RWPE2 (cell line): ENCODE measurements around the gene ADAMTS16.
A peak's percentile ranks its signal among the peaks of the same experiment; 100 is the strongest.

Experiments
- ATAC-seq: fragments of 200-7000 bp; cut with Tn5 transposase; 3 replicates; pipeline ENCODE4 v1.9.1; 2021; ENCODE audit warnings: low read depth
- DNase-seq: peaks from one replicate; pipeline ENCODE4 v3.0.0-alpha.2; 2020; ENCODE audit warnings: low spot score
- H3K27ac ChIP-seq: fragments of 450-650 bp; 2 replicates; pipeline ENCODE4 v1.5.1; 2017; ENCODE audit warnings: mild to moderate bottlenecking; ENCODE audit not compliant: poor library complexity, severe bottlenecking
- H3K27me3 ChIP-seq: fragments of 250-450 bp; sonication (Bioruptor Pico); 2 replicates; pipeline ENCODE4 v1.5.1; 2021; ENCODE audit warnings: mild to moderate bottlenecking, moderate library complexity; ENCODE audit not compliant: insufficient read depth, poor library complexity, severe bottlenecking
- H3K36me3 ChIP-seq: fragments of 250-450 bp; sonication (Bioruptor Pico); 2 replicates; pipeline ENCODE4 v1.5.1; 2020; ENCODE audit warnings: low read depth, mild to moderate bottlenecking, moderate library complexity
- H3K4me1 ChIP-seq: fragments of 250-450 bp; sonication (Bioruptor Pico); 2 replicates; pipeline ENCODE4 v1.5.1; 2021; ENCODE audit warnings: mild to moderate bottlenecking, moderate library complexity; ENCODE audit not compliant: insufficient read depth, poor library complexity, severe bottlenecking
- H3K4me3 ChIP-seq: fragments of 250-450 bp; sonication (Bioruptor Pico); 2 replicates; pipeline ENCODE4 v1.5.1; 2021; ENCODE audit warnings: mild to moderate bottlenecking, moderate library complexity; ENCODE audit not compliant: severe bottlenecking
- H3K9me3 ChIP-seq: fragments of 250-450 bp; sonication (Bioruptor Pico); 2 replicates; pipeline ENCODE4 v1.5.1; 2021; ENCODE audit warnings: mild to moderate bottlenecking, moderate library complexity; ENCODE audit not compliant: severe bottlenecking
- CTCF ChIP-seq: fragments of 450-650 bp; IDR thresholded peaks from one replicate; pipeline ENCODE4 v1.5.1; 2017; ENCODE audit warnings: mild to moderate bottlenecking, moderate library complexity; ENCODE audit not compliant: poor library complexity, severe bottlenecking

The ADAMTS16 gene

GRCh38 chr5:5103245-5103644 is 36.9 kb upstream of the ADAMTS16 start:
- peaks cover 4% of the 10 kb centered on the region for H3K9me3 ChIP-seq
- ATAC-seq, result no peak
- H3K27me3 ChIP-seq, result peaks cover 42% of the 10 kb centered on the region

GRCh38 chr5:5104550-5104949 is 35.6 kb upstream of the ADAMTS16 start:
- peaks cover 44% of the 10 kb centered on the region for H3K27me3 ChIP-seq
- DNase-seq (no peak), ATAC-seq (no peak; the same call in 2 of the 3 replicates)
- no peaks in the 10 kb centered on the region for H3K4me1 ChIP-seq
- H3K36me3 ChIP-seq, result no peaks in the 10 kb centered on the region
- TF ChIP-seq CTCF, result no peak
- H3K9me3 ChIP-seq, result peaks cover 4% of the 10 kb centered on the region
- H3K27ac ChIP-seq, result no peak overlapping the region
- no peak overlapping the region for H3K4me3 ChIP-seq

More at GRCh38 chr5:5103245-5103644, 36.9 kb upstream of the ADAMTS16 start:
- H3K27ac ChIP-seq, result no peak overlapping the region
- no peak overlapping the region for H3K4me3 ChIP-seq
- no peak for DNase-seq
- H3K36me3 ChIP-seq, result no peaks in the 10 kb centered on the region
- no peak for TF ChIP-seq CTCF
- no peaks in the 10 kb centered on the region for H3K4me1 ChIP-seq

- DNase-seq, result no peak
- ATAC-seq, result peak; percentile 70
- Histone ChIP-seq H3K4me1 (no peaks in the 10 kb centered on the region), H3K9me3 (peaks cover 1% of the 10 kb centered on the region), H3K36me3 (no peaks in the 10 kb centered on the region), H3K27me3 (peaks cover 37% of the 10 kb centered on the region), H3K27ac (no peak overlapping the region), H3K4me3 (no peak overlapping the region)
- no peak for TF ChIP-seq CTCF
Observed at GRCh38 chr5:5105531-5105930, 34.6 kb upstream of the ADAMTS16 start.

GRCh38 chr5:5116956-5117355 is 23.2 kb upstream of the ADAMTS16 start:
- no peak overlapping the region for H3K4me3 ChIP-seq
- H3K27me3 ChIP-seq, result peaks cover 77% of the 10 kb centered on the region
- H3K27ac ChIP-seq, result no peak overlapping the region
- ATAC-seq (no peak), DNase-seq (no peak)
- peaks cover 6% of the 10 kb centered on the region for H3K9me3 ChIP-seq
- no peaks in the 10 kb centered on the region for H3K36me3 ChIP-seq
- no peaks in the 10 kb centered on the region for H3K4me1 ChIP-seq
- TF ChIP-seq CTCF, result no peak

GRCh38 chr5:5122776-5123175 is 17.4 kb upstream of the ADAMTS16 start:
- Histone ChIP-seq H3K27ac (no peak overlapping the region), H3K4me3 (no peak overlapping the region), H3K36me3 (no peaks in the 10 kb centered on the region), H3K27me3 (peaks cover 32% of the 10 kb centered on the region), H3K4me1 (peaks cover 9% of the 10 kb centered on the region), H3K9me3 (no peaks in the 10 kb centered on the region)
- DNase-seq (no peak), ATAC-seq (no peak)
- no peak for TF ChIP-seq CTCF
